Measurements from ENCODE around the gene GAS1. TPM values are rescaled to one million over a fixed set of nuclear protein-coding genes. Genes with fewer than 3 reads are reported as not detected.

GAS1 gene
- total RNA-seq, 1 experiment from 2014 or later = 0.21 TPM

- H3K4me1 Mint-ChIP-seq (ENCODE audit: low read depth, unreplicated experiment) = no peaks in the 10 kb centered on the region
- intact Hi-C loops (cut with micrococcal nuclease; ENCODE audit: unreplicated experiment) = no loop called here
- DNase-seq = no peak
- no peak overlapping the region for H3K27ac Mint-ChIP-seq (ENCODE audit: unreplicated experiment)
- H3K27me3 Mint-ChIP-seq (ENCODE audit: unreplicated experiment) = peaks cover 54% of the 10 kb centered on the region
- H3K36me3 Mint-ChIP-seq (ENCODE audit: insufficient read depth, unreplicated experiment) = no peaks in the 10 kb centered on the region
- no TSS peak for BruUV-seq (replicated peaks)
- no peaks in the 10 kb centered on the region for H3K9me3 Mint-ChIP-seq (ENCODE audit: low read depth, unreplicated experiment)
- H3K4me3 Mint-ChIP-seq (ENCODE audit: low read depth, unreplicated experiment) = no peak overlapping the region
- no peak for TF ChIP-seq CTCF (IDR thresholded peaks at IDR 0.05; ENCODE audit: unreplicated experiment)
- CTCF ChIA-PET = no interaction called here
Measured at GRCh38 chr9:86990290-86990689, 43.0 kb upstream of the GAS1 start.

DNA sequence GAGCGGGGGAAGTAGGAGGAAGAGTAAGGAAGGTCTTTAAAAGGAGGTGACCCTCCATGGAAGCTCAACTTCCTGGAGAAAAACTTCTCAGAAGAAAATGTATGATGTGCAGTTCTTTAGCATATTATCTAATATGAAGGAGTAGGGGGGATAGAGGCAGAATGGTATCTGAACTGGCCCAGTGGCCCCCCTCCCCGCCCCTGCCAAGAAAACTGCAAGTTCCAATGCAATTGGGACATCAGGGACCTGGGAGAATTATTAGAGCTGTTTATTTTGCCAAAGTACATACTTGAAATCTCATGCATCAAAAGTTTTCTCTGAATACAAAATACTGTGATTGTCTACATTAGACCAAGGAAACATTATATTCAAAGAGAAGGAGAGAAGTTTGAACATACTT is 40.6 kb upstream of the GAS1 start:
- Mint-ChIP-seq H3K27ac (ENCODE audit: unreplicated experiment) (no peak overlapping the region), H3K27me3 (ENCODE audit: unreplicated experiment) (peaks cover 56% of the 10 kb centered on the region), H3K36me3 (ENCODE audit: insufficient read depth, unreplicated experiment) (no peaks in the 10 kb centered on the region), H3K4me3 (ENCODE audit: low read depth, unreplicated experiment) (no peak overlapping the region), H3K4me1 (ENCODE audit: low read depth, unreplicated experiment) (no peaks in the 10 kb centered on the region), H3K9me3 (ENCODE audit: low read depth, unreplicated experiment) (no peaks in the 10 kb centered on the region)
- no peak for TF ChIP-seq CTCF (IDR thresholded peaks at IDR 0.05; ENCODE audit: unreplicated experiment)
- no peak for DNase-seq
- BruUV-seq (replicated peaks) = no TSS peak
- CTCF ChIA-PET = no interaction called here
- intact Hi-C loops (cut with micrococcal nuclease; ENCODE audit: unreplicated experiment) = no loop called here

GRCh38 chr9:86985132-86985647 is 37.9 kb upstream of the GAS1 start:
- no TSS peak for BruUV-seq (replicated peaks)

GRCh38 chr9:86983620-86984259 is 36.4 kb upstream of the GAS1 start:
- no peaks in the 10 kb centered on the region for H3K36me3 Mint-ChIP-seq (ENCODE audit: insufficient read depth, unreplicated experiment)
- H3K4me3 Mint-ChIP-seq (ENCODE audit: low read depth, unreplicated experiment) = no peak overlapping the region
- intact Hi-C loops (cut with micrococcal nuclease; ENCODE audit: unreplicated experiment) = no loop called here
- no TSS peak for BruUV-seq (replicated peaks)
- TF ChIP-seq CTCF (IDR thresholded peaks at IDR 0.05; ENCODE audit: unreplicated experiment) = no peak
- H3K4me1 Mint-ChIP-seq (ENCODE audit: low read depth, unreplicated experiment) = no peaks in the 10 kb centered on the region
- CTCF ChIA-PET = interaction anchor here (0.7 kb wide), 1 partner anchor 9 kb away, joined by 3 read pairs; no protein-coding TSS in a partner anchor
- no peak overlapping the region for H3K27ac Mint-ChIP-seq (ENCODE audit: unreplicated experiment)
- H3K27me3 Mint-ChIP-seq (ENCODE audit: unreplicated experiment) = peaks cover 88% of the 10 kb centered on the region
- H3K9me3 Mint-ChIP-seq (ENCODE audit: low read depth, unreplicated experiment) = no peaks in the 10 kb centered on the region
- no peak for DNase-seq

More at GRCh38 chr9:86985132-86985647, 37.9 kb upstream of the GAS1 start:
- CTCF ChIA-PET = no interaction called here
- H3K27ac Mint-ChIP-seq (ENCODE audit: unreplicated experiment) = no peak overlapping the region
- peaks cover 76% of the 10 kb centered on the region for H3K27me3 Mint-ChIP-seq (ENCODE audit: unreplicated experiment)
- TF ChIP-seq CTCF (IDR thresholded peaks at IDR 0.05; ENCODE audit: unreplicated experiment) = no peak
- intact Hi-C loops (cut with micrococcal nuclease; ENCODE audit: unreplicated experiment) = no loop called here
- no peaks in the 10 kb centered on the region for H3K9me3 Mint-ChIP-seq (ENCODE audit: low read depth, unreplicated experiment)
- H3K36me3 Mint-ChIP-seq (ENCODE audit: insufficient read depth, unreplicated experiment) = no peaks in the 10 kb centered on the region
- DNase-seq = no peak
- no peak overlapping the region for H3K4me3 Mint-ChIP-seq (ENCODE audit: low read depth, unreplicated experiment)
- H3K4me1 Mint-ChIP-seq (ENCODE audit: low read depth, unreplicated experiment) = no peaks in the 10 kb centered on the region
